SK-N-SH (cell line): Measurements from ENCODE around the gene ZNF398. TPM values are rescaled to one million over a fixed set of nuclear protein-coding genes. Genes with fewer than 3 reads are reported as not detected.

ENCODE experiments used
- CTCF ChIA-PET: fragments of 300-600, 350-600 bp; formaldehyde crosslinking; extraction: SDS; loops from one replicate; lab custom pipeline; 2021; lab: Yijun Ruan, JAX
- POLR2A ChIA-PET: fragments of 350-600 bp; sonication (Branson Sonifier 250); formaldehyde crosslinking; extraction: SDS; loops from one replicate; lab custom pipeline; 2020; ENCODE audit warnings: antibody characterized with exemption, inconsistent platforms; lab: Yijun Ruan, JAX
- DNase-seq: peaks from one replicate; pipeline ENCODE4 v3.0.0; 2012
- H2AFZ ChIP-seq: fragments of 200-600 bp; sonication (generic); 2 replicates; pipeline ENCODE4 v1.8.1; 2016; ENCODE audit warnings: antibody characterized with exemption, mild to moderate bottlenecking, low read depth
- H3F3A ChIP-seq: fragments of 200-600 bp; sonication (generic); replicated peaks from 2 replicates; pipeline ENCODE3; 2016; ENCODE audit warnings: antibody characterized with exemption, mild to moderate bottlenecking; ENCODE audit not compliant: insufficient read depth
- H3K27ac ChIP-seq, 2 experiments: fragments of 200-500 bp in 1 of 2; fragments of 200-600 bp in 1 of 2; sonication (Bioruptor generic) in 1 of 2; sonication (generic), shearing (Covaris generic) in 1 of 2; 2 replicates each; pipeline versions ENCODE4 v1.5.1 to v1.6.1; 2014 to 2016; ENCODE audit warnings: low read depth in 2 of 2, inconsistent platforms in 1 of 2, low read length in 1 of 2, mild to moderate bottlenecking in 1 of 2, mixed read lengths in 1 of 2
- H3K27me3 ChIP-seq: fragments of 200-600 bp; sonication (generic), shearing (Covaris generic); 2 replicates; pipeline ENCODE4 v1.6.1; 2016; ENCODE audit warnings: mixed run types; ENCODE audit not compliant: insufficient read depth
- H3K36me3 ChIP-seq, 2 experiments: fragments of 200-500 bp in 1 of 2; fragments of 200-600 bp in 1 of 2; sonication (Bioruptor generic) in 1 of 2; sonication (generic) in 1 of 2; replicated peaks in 1 of 2; 2 replicates each; pipeline versions ENCODE3 to v1.5.1; 2014 to 2016; ENCODE audit warnings: low read length in 1 of 2, mild to moderate bottlenecking in 1 of 2; ENCODE audit not compliant: insufficient read depth in 2 of 2, control insufficient read depth in 1 of 2
- H3K4me1 ChIP-seq, 2 experiments: fragments of 200-500 bp in 1 of 2; fragments of 200-600 bp in 1 of 2; sonication (Bioruptor generic) in 1 of 2; sonication (generic), shearing (Covaris generic) in 1 of 2; 2 replicates each; pipeline versions ENCODE4 v1.5.1 to v1.6.1; 2014 to 2016; ENCODE audit warnings: low read depth in 1 of 2, low read length in 1 of 2, mixed run types in 1 of 2; ENCODE audit not compliant: insufficient read depth in 2 of 2, control insufficient read depth in 1 of 2
- H3K4me2 ChIP-seq: fragments of 200-600 bp; sonication (generic), shearing (Covaris generic); 2 replicates; pipeline ENCODE4 v1.6.1; 2017; ENCODE audit warnings: mixed run types
- H3K4me3 ChIP-seq, 2 experiments: fragments of 200-500 bp in 1 of 2; fragments of 200-600 bp in 1 of 2; sonication (Bioruptor generic) in 1 of 2; sonication (generic), shearing (Covaris generic) in 1 of 2; 2 replicates each; pipeline versions ENCODE4 v1.5.1 to v1.8.1; 2014 to 2016; ENCODE audit warnings: low read depth in 2 of 2, inconsistent platforms in 1 of 2, low read length in 1 of 2, mild to moderate bottlenecking in 1 of 2, mixed read lengths in 1 of 2, moderate library complexity in 1 of 2
- H3K79me2 ChIP-seq: fragments of 200-600 bp; sonication (generic); 2 replicates; pipeline ENCODE4 v1.8.1; 2017; ENCODE audit warnings: mild to moderate bottlenecking; ENCODE audit not compliant: insufficient read depth
- H3K9ac ChIP-seq: fragments of 200-600 bp; sonication (generic); 2 replicates; pipeline ENCODE4 v1.6.1; 2017; ENCODE audit warnings: mixed run types
- H3K9me2 ChIP-seq: fragments of 200-600 bp; sonication (generic); 2 replicates; pipeline ENCODE4 v1.6.1; 2017; ENCODE audit warnings: mixed run types
- H3K9me3 ChIP-seq: fragments of 200-600 bp; sonication (generic); 2 replicates; pipeline ENCODE4 v1.6.1; 2017; ENCODE audit warnings: mixed run types, mild to moderate bottlenecking, moderate library complexity
- H4K20me1 ChIP-seq: fragments of 200-600 bp; sonication (generic); 2 replicates; pipeline ENCODE4 v1.6.1; 2017; ENCODE audit warnings: mild to moderate bottlenecking, mixed run types; ENCODE audit not compliant: insufficient read depth
- EP300 ChIP-seq, 2 experiments: IDR thresholded peaks; 2 replicates each; pipeline versions ENCODE4 v1.4.0 to v1.6.1; 2012; ENCODE audit warnings: borderline replicate concordance in 1 of 2, low read depth in 1 of 2, low read length in 1 of 2
- GABPA ChIP-seq: IDR thresholded peaks from 2 replicates; pipeline ENCODE4 v1.4.0; 2012; ENCODE audit warnings: low read depth, mild to moderate bottlenecking
- POLR2AphosphoS5 ChIP-seq: IDR thresholded peaks from 2 replicates; pipeline ENCODE4 v1.6.1; 2012; ENCODE audit warnings: low read depth, low read length
- RAD21 ChIP-seq: IDR thresholded peaks from 2 replicates; pipeline ENCODE4 v1.6.1; 2012; ENCODE audit warnings: mild to moderate bottlenecking, low read length
- RXRA ChIP-seq: IDR thresholded peaks from 2 replicates; pipeline ENCODE4 v1.4.0; 2012; ENCODE audit warnings: low read depth, mild to moderate bottlenecking, borderline replicate concordance
- TCF12 ChIP-seq: IDR thresholded peaks from 2 replicates; pipeline ENCODE4 v1.4.0; 2012
- WGBS: methylation state at CpG from one replicate; pipeline ENCODE4 v1.1.6; 2017; ENCODE audit warnings: low lambda C conversion rate; 5-methylcytosine and 5-hydroxymethylcytosine counted together
- polyA plus RNA-seq, 3 experiments: library from polyadenylated mRNA; depleted of rRNA; stranded (reverse); fragments of >200 nt; gene quantifications; 2 replicates each; pipeline ENCODE4 v1.2.3, GENCODE V29; 2012
- TF ChIP-seq, protein P1 (sequence below): fragments of 200-600 bp; sonication (generic); IDR thresholded peaks from 2 replicates; pipeline ENCODE4 v1.6.1; 2017; ENCODE audit warnings: antibody characterized with exemption, mild to moderate bottlenecking, moderate library complexity
- TF ChIP-seq, protein P2 (sequence below): IDR thresholded peaks from 2 replicates; pipeline ENCODE4; 2012

ZNF398 gene
- polyA plus RNA-seq, 1 of the 3 experiments (the other 2 are of a cell fraction), result 4.5 TPM

DNA sequence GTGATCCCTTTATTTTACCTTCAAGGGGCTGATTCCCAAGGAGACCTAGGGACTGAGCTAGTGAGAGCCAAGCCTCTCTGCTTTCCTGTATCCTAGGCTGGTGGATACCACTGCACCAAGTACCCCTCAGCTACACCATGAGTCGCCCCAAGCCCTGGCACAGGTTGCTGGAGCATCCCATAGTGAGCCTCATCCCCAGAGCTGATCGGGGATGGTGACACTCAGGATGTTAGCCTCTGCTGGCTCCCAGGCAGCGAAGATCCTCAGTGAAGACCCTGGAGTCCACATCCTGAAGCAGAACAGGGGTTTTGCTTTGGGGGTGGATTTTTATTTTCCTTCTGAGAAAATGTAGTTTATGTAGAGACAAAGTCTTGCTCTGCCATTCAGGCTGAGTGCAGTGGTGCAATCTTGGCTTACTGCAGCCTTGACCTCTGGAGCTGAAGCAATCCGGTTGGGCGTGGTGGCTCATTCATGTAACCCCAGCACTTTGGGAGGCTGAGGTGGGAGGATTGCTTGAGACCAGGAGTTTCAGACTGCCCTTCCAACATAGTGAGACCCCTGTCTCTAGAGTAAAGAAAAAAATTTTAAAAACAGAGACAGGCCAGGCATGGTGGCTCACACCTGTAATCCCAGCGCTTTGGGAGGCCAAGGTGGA is 79.7 kb downstream of the ZNF398 start:
- Histone ChIP-seq H3K9me3 (no peaks in the 10 kb centered on the region), H4K20me1 (no peaks in the 10 kb centered on the region), H2AFZ (no peak overlapping the region), H3K79me2 (no peaks in the 10 kb centered on the region), H3K36me3 (peaks cover 17 to 28% of the 10 kb centered on the region in 2 experiments), H3K9ac (no peak overlapping the region), H3K9me2 (no peaks in the 10 kb centered on the region), H3F3A (peaks cover 4% of the 10 kb centered on the region), H3K27ac (no peak overlapping the region), H3K4me1 (no peaks in the 10 kb centered on the region; a peak in 1 of 4 replicates), H3K4me2 (no peak overlapping the region), H3K4me3 (no peak overlapping the region), H3K27me3 (no peaks in the 10 kb centered on the region)
- ChIA-PET POLR2A (no interaction called here), CTCF (interaction anchor here (0.9 kb wide), 1 partner anchor 80 kb away, joined by 3 read pairs; the partner anchor contains the start of gene ZNF398)
- no peak for DNase-seq
- 99% methylated on average over 6 of the region's 6 CpGs for WGBS
- TF ChIP-seq RAD21, result no peak
- TF ChIP-seq, protein P1, sequence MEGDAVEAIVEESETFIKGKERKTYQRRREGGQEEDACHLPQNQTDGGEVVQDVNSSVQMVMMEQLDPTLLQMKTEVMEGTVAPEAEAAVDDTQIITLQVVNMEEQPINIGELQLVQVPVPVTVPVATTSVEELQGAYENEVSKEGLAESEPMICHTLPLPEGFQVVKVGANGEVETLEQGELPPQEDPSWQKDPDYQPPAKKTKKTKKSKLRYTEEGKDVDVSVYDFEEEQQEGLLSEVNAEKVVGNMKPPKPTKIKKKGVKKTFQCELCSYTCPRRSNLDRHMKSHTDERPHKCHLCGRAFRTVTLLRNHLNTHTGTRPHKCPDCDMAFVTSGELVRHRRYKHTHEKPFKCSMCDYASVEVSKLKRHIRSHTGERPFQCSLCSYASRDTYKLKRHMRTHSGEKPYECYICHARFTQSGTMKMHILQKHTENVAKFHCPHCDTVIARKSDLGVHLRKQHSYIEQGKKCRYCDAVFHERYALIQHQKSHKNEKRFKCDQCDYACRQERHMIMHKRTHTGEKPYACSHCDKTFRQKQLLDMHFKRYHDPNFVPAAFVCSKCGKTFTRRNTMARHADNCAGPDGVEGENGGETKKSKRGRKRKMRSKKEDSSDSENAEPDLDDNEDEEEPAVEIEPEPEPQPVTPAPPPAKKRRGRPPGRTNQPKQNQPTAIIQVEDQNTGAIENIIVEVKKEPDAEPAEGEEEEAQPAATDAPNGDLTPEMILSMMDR, result no peak
- no peak for TF ChIP-seq GABPA
- TF ChIP-seq EP300 (IDR thresholded peaks at IDR 0.05; ENCODE audit: borderline replicate concordance in 1 of 2, low read depth in 1 of 2, low read length in 1 of 2), result no peak
- TF ChIP-seq RXRA, result no peak
- no peak for TF ChIP-seq TCF12
- TF ChIP-seq POLR2AphosphoS5, result 0 out of 2 replicates have a peak, but pooled peaks have one; percentile 18

DNA sequence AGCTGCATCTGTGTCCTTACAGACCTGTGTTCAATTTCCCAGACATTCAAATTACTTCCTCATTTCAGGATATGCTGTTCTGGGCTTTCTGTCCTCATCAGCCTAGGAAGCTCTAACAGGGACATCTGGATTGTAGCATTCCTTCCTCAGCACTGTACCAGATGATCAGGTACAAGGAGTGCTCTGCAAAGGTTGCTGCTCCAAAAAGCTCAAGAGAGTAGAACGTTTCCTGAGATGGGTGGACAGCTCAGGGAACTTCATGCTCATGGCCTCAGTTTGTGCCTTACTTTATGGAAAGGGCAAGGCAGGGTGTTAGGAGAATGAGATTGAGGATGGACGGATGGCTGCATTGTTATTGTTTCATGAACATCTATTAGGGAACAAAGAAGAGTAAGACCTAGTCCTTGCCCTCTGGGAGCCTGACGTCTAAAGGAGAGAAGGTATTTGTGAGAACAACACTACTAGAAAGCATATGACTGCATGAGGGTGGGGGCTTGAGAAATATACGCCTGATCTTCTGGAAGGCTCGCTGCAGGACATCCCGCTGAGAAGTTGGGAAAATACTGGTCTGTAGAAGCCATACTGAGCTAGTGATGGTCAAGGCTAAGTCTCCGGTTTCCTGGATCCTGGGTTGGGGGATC is 81.7 kb downstream of the ZNF398 start:
- no peaks in the 10 kb centered on the region for H4K20me1 ChIP-seq
- no peaks in the 10 kb centered on the region for H3K9me3 ChIP-seq
- CTCF ChIA-PET, result interaction anchor here (0.7 to 1.6 kb wide), 6 partner anchors 10 to 513 kb away, joined by 3 to 8 read pairs (median 3); partner anchors contain the start of genes ZNF282 and ZNF398
- H3K27ac ChIP-seq, result no peak overlapping the region
- peaks cover 0 to 10% of the 10 kb centered on the region in 2 experiments; a peak in 3 of 4 replicates for H3K4me1 ChIP-seq
- H2AFZ ChIP-seq, result no peak overlapping the region
- H3F3A ChIP-seq, result peaks cover 20% of the 10 kb centered on the region
- H3K4me2 ChIP-seq, result no peak overlapping the region
- POLR2A ChIA-PET, result interaction anchor here (1.3 kb wide), 1 partner anchor 10 kb away, joined by 3 read pairs; no protein-coding TSS in a partner anchor
- TF ChIP-seq, protein P2, sequence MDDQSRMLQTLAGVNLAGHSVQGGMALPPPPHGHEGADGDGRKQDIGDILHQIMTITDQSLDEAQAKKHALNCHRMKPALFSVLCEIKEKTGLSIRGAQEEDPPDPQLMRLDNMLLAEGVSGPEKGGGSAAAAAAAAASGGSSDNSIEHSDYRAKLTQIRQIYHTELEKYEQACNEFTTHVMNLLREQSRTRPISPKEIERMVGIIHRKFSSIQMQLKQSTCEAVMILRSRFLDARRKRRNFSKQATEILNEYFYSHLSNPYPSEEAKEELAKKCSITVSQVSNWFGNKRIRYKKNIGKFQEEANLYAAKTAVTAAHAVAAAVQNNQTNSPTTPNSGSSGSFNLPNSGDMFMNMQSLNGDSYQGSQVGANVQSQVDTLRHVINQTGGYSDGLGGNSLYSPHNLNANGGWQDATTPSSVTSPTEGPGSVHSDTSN, result no peak; the same call in 1 of the 2 replicates
- no peak overlapping the region for H3K9ac ChIP-seq
- H3K9me2 ChIP-seq, result no peaks in the 10 kb centered on the region
- no peak overlapping the region for H3K4me3 ChIP-seq
- no peaks in the 10 kb centered on the region for H3K27me3 ChIP-seq
- no peak for DNase-seq
- no peaks in the 10 kb centered on the region for H3K79me2 ChIP-seq
- 62% methylated on average over 7 of the region's 7 CpGs for WGBS
- H3K36me3 ChIP-seq, result peaks cover 10 to 23% of the 10 kb centered on the region in 2 experiments
